ENCODE results near the gene SPATA31D1.

The SPATA31D1 gene

GRCh38 chr9:82036086-82036485 is 47.5 kb downstream of the SPATA31D1 start:
- H3K14ac ChIP-seq (ENCODE audit: low read length in 2 of 2): no peak overlapping the region
- H3K9ac ChIP-seq (ENCODE audit: low read length): no peak overlapping the region
- H4K8ac ChIP-seq (ENCODE audit: low read length): no peak overlapping the region
- H3K4me2 ChIP-seq (ENCODE audit: low read length, poor library complexity, severe bottlenecking): no peak overlapping the region
- 91% methylated on average over 3 of the region's 4 CpGs for WGBS
- peak overlapping the region in 1 of 2 experiments; percentile 67 for H3K4ac ChIP-seq (ENCODE audit: low read depth in 1 of 2, low read length in 2 of 2)
- H2BK12ac ChIP-seq (ENCODE audit: low read length in 2 of 2): peak overlapping the region in 1 of 2 experiments; percentile 77
- no peak overlapping the region for H3K23ac ChIP-seq (ENCODE audit: low read length in 2 of 2)
- no peaks in the 10 kb centered on the region for H3K79me1 ChIP-seq (replicated peaks; ENCODE audit: low read length, poor library complexity, severe bottlenecking)
- no peak overlapping the region for H2AK5ac ChIP-seq (ENCODE audit: low read length, severe bottlenecking)
- no peak overlapping the region for H2BK5ac ChIP-seq (ENCODE audit: low read depth, low read length, poor library complexity, severe bottlenecking)
- no peak overlapping the region for H3K18ac ChIP-seq (ENCODE audit: low read depth in 1 of 2, low read length in 2 of 2)
- no peak overlapping the region for H3K27ac ChIP-seq (ENCODE audit: low read length, poor library complexity, severe bottlenecking)
- peak overlapping the region; percentile 37 for H2BK120ac ChIP-seq (ENCODE audit: low read depth, low read length)
- H3K4me3 ChIP-seq (ENCODE audit: insufficient read depth in 1 of 2, low read depth in 1 of 2, low read length in 2 of 2): no peak overlapping the region
- no peaks in the 10 kb centered on the region for H3K36me3 ChIP-seq (ENCODE audit: control insufficient read depth in 1 of 2, insufficient read depth in 2 of 2, low read depth in 1 of 2, low read length in 2 of 2)
- no peak overlapping the region for H4K91ac ChIP-seq (ENCODE audit: low read length)
- no peak for DNase-seq
- H2BK15ac ChIP-seq (ENCODE audit: low read depth, poor library complexity, severe bottlenecking): no peak overlapping the region
- H3K4me1 ChIP-seq (ENCODE audit: control insufficient read depth, insufficient read depth, low read depth, low read length): no peaks in the 10 kb centered on the region
- H3K27me3 ChIP-seq (ENCODE audit: control insufficient read depth in 1 of 2, insufficient read depth in 1 of 2, low read length in 2 of 2): no peaks in the 10 kb centered on the region
- H3K9me3 ChIP-seq (ENCODE audit: control insufficient read depth, low read length): no peaks in the 10 kb centered on the region
- no peak overlapping the region for H2AFZ ChIP-seq (ENCODE audit: low read depth, low read length)

- Histone ChIP-seq H4K8ac (ENCODE audit: low read length) (no peak overlapping the region), H3K23ac (ENCODE audit: low read length in 2 of 2) (no peak overlapping the region)
- no CpG with 5 or more reads among the region's 1 CpG for WGBS
Observed at GRCh38 chr9:82037126-82037525, 48.6 kb downstream of the SPATA31D1 start.

GRCh38 chr9:82038897-82039296 is 50.3 kb downstream of the SPATA31D1 start:
- Histone ChIP-seq H2BK5ac (ENCODE audit: low read depth, low read length, poor library complexity, severe bottlenecking) (no peak overlapping the region), H3K4ac (ENCODE audit: low read depth in 1 of 2, low read length in 2 of 2) (no peak overlapping the region), H4K91ac (ENCODE audit: low read length) (no peak overlapping the region), H4K8ac (ENCODE audit: low read length) (no peak overlapping the region), H2BK15ac (ENCODE audit: low read depth, poor library complexity, severe bottlenecking) (no peak overlapping the region), H3K27ac (ENCODE audit: low read length, poor library complexity, severe bottlenecking) (no peak overlapping the region), H3K9ac (ENCODE audit: low read length) (no peak overlapping the region), H3K23ac (ENCODE audit: low read length in 2 of 2) (no peak overlapping the region), H3K4me3 (ENCODE audit: insufficient read depth in 1 of 2, low read depth in 1 of 2, low read length in 2 of 2) (no peak overlapping the region), H2AFZ (ENCODE audit: low read depth, low read length) (no peak overlapping the region), H2BK120ac (ENCODE audit: low read depth, low read length) (no peak overlapping the region), H3K4me2 (ENCODE audit: low read length, poor library complexity, severe bottlenecking) (no peak overlapping the region), H3K9me3 (ENCODE audit: control insufficient read depth, low read length) (no peaks in the 10 kb centered on the region), H3K36me3 (ENCODE audit: control insufficient read depth in 1 of 2, insufficient read depth in 2 of 2, low read depth in 1 of 2, low read length in 2 of 2) (no peaks in the 10 kb centered on the region), H3K14ac (ENCODE audit: low read length in 2 of 2) (no peak overlapping the region), H3K4me1 (ENCODE audit: control insufficient read depth, insufficient read depth, low read depth, low read length) (no peaks in the 10 kb centered on the region), H2AK5ac (ENCODE audit: low read length, severe bottlenecking) (no peak overlapping the region), H3K27me3 (ENCODE audit: control insufficient read depth in 1 of 2, insufficient read depth in 1 of 2, low read length in 2 of 2) (no peaks in the 10 kb centered on the region), H2BK12ac (ENCODE audit: low read length in 2 of 2) (no peak overlapping the region), H3K79me1 (replicated peaks; ENCODE audit: low read length, poor library complexity, severe bottlenecking) (no peaks in the 10 kb centered on the region), H3K18ac (ENCODE audit: low read depth in 1 of 2, low read length in 2 of 2) (no peak overlapping the region)
- no peak for DNase-seq
- no CpG with 5 or more reads among the region's 2 CpGs for WGBS

More at GRCh38 chr9:82037126-82037525, 48.6 kb downstream of the SPATA31D1 start:
- Histone ChIP-seq H3K18ac (ENCODE audit: low read depth in 1 of 2, low read length in 2 of 2) (no peak overlapping the region), H3K27ac (ENCODE audit: low read length, poor library complexity, severe bottlenecking) (no peak overlapping the region), H3K27me3 (ENCODE audit: control insufficient read depth in 1 of 2, insufficient read depth in 1 of 2, low read length in 2 of 2) (no peaks in the 10 kb centered on the region), H3K4me3 (ENCODE audit: insufficient read depth in 1 of 2, low read depth in 1 of 2, low read length in 2 of 2) (no peak overlapping the region), H3K79me1 (replicated peaks; ENCODE audit: low read length, poor library complexity, severe bottlenecking) (no peaks in the 10 kb centered on the region), H3K4me2 (ENCODE audit: low read length, poor library complexity, severe bottlenecking) (no peak overlapping the region), H2BK120ac (ENCODE audit: low read depth, low read length) (no peak overlapping the region), H3K9ac (ENCODE audit: low read length) (no peak overlapping the region), H2AFZ (ENCODE audit: low read depth, low read length) (no peak overlapping the region), H2BK15ac (ENCODE audit: low read depth, poor library complexity, severe bottlenecking) (no peak overlapping the region), H2AK5ac (ENCODE audit: low read length, severe bottlenecking) (no peak overlapping the region), H3K36me3 (ENCODE audit: control insufficient read depth in 1 of 2, insufficient read depth in 2 of 2, low read depth in 1 of 2, low read length in 2 of 2) (no peaks in the 10 kb centered on the region), H3K4ac (ENCODE audit: low read depth in 1 of 2, low read length in 2 of 2) (no peak overlapping the region), H3K14ac (ENCODE audit: low read length in 2 of 2) (no peak overlapping the region), H2BK12ac (ENCODE audit: low read length in 2 of 2) (no peak overlapping the region), H3K9me3 (ENCODE audit: control insufficient read depth, low read length) (no peaks in the 10 kb centered on the region), H2BK5ac (ENCODE audit: low read depth, low read length, poor library complexity, severe bottlenecking) (no peak overlapping the region), H4K91ac (ENCODE audit: low read length) (no peak overlapping the region), H3K4me1 (ENCODE audit: control insufficient read depth, insufficient read depth, low read depth, low read length) (no peaks in the 10 kb centered on the region)
- peak; percentile 71 for DNase-seq
